Esophagus muscularis mucosa (tissue), 3 donors: Measurements from ENCODE around the gene RMDN2.

Experiments
- CTCF ChIP-seq, 3 experiments: fragments of 200-600 bp in 2 of 3; fragments of 450-650 bp in 1 of 3; sonication (generic) in 2 of 3; IDR thresholded peaks; one replicate each; pipeline ENCODE4 v1.5.1; 2017 to 2019; ENCODE audit warnings: antibody characterized with exemption in 3 of 3, mild to moderate bottlenecking in 2 of 3, moderate library complexity in 1 of 3
- POLR2A ChIP-seq: fragments of 450-650 bp; IDR thresholded peaks from one replicate; pipeline ENCODE4 v1.6.1; 2017; ENCODE audit warnings: antibody characterized with exemption, moderate library complexity, mild to moderate bottlenecking, low read depth

GRCh38 chr2:38066421-38067115, 141.5 kb downstream of the RMDN2 start:
- TF ChIP-seq CTCF (IDR thresholded peaks at IDR 0.05): no peak
- TF ChIP-seq POLR2A: no peak
